K562 (cell line): ENCODE measurements around the gene APC2. TPM values are rescaled to one million over a fixed set of nuclear protein-coding genes. Genes with fewer than 3 reads are reported as not detected.

Experiments
- ATAC-seq: fragments of 200-7000 bp; cut with Tn5 transposase; 3 replicates; pipeline ENCODE4 v1.9.1; 2020; ENCODE audit warnings: moderate library complexity
- BruUV-seq: library from RNA; stranded (reverse); fragments of 400-500 nt; replicated peaks from 2 replicates; lab custom pipeline; 2021; lab: Mats Ljungman, UMichigan
- CTCF ChIA-PET: fragments of 300-600 bp; formaldehyde crosslinking; extraction: SDS; loops from one replicate; lab custom pipeline; 2021; ENCODE audit warnings: low intra/inter-chr PET ratio; lab: Yijun Ruan, JAX
- POLR2A ChIA-PET: fragments of 300-600, 350-650 bp; sonication (Branson Sonifier 250); formaldehyde crosslinking; extraction: SDS; loops from one replicate; lab custom pipeline; 2021; ENCODE audit warnings: antibody characterized with exemption, inconsistent platforms; lab: Yijun Ruan, JAX
- DNase-seq, 4 experiments: peaks; one replicate each; pipeline versions ENCODE4 v3.0.0 to v3.0.0-alpha.2; 2011 to 2018; ENCODE audit warnings: low spot score in 3 of 4, mixed read lengths in 3 of 4; ENCODE audit errors: extremely low read depth in 1 of 4
- FAIRE-seq: peaks from 2 replicates; lab custom pipeline; 2011; peaks lifted over from hg19 to GRCh38; lab: Jason Lieb, UNC
- H2AFZ ChIP-seq: 2 replicates; pipeline ENCODE4 v1.6.0; 2011; ENCODE audit warnings: low read depth, low read length, control low read depth, inconsistent platforms
- H3K27ac ChIP-seq: fragments of 200-600 bp; 3 replicates; pipeline ENCODE4 v1.8.0; 2011; ENCODE audit warnings: low read depth, mild to moderate bottlenecking, control low read depth, inconsistent platforms, low read length, moderate library complexity, mixed read lengths; ENCODE audit errors: extremely low read depth
- H3K27me3 ChIP-seq, 2 experiments: fragments of 300-600 bp in 1 of 2; 2 replicates in 1 of 2; 3 replicates in 1 of 2; pipeline versions ENCODE4 v1.6.0 to v1.8.0; 2011; ENCODE audit warnings: inconsistent platforms in 2 of 2, low read length in 2 of 2, mild to moderate bottlenecking in 1 of 2, mixed read lengths in 1 of 2, moderate library complexity in 1 of 2; ENCODE audit not compliant: control insufficient read depth in 2 of 2, insufficient read depth in 2 of 2
- H3K36me3 ChIP-seq: fragments of 300-600 bp; 3 replicates; pipeline ENCODE4 v1.8.0; 2011; ENCODE audit warnings: mild to moderate bottlenecking, low read length, inconsistent platforms; ENCODE audit not compliant: control insufficient read depth, insufficient read depth
- H3K4me1 ChIP-seq, 2 experiments: fragments of 200-600 bp in 1 of 2; replicated peaks in 1 of 2; 2 replicates in 1 of 2; 3 replicates in 1 of 2; pipeline versions ENCODE4 v1.5.1 to v1.8.0; 2011; ENCODE audit warnings: inconsistent platforms in 2 of 2, low read length in 2 of 2, mild to moderate bottlenecking in 1 of 2, mixed read lengths in 1 of 2, moderate library complexity in 1 of 2; ENCODE audit not compliant: control insufficient read depth in 2 of 2, insufficient read depth in 2 of 2
- H3K4me2 ChIP-seq: 2 replicates; pipeline ENCODE4 v1.6.1; 2011; ENCODE audit warnings: low read length, control low read depth, inconsistent platforms, mixed read lengths; ENCODE audit not compliant: insufficient read depth
- H3K4me3 ChIP-seq: fragments of 200-600 bp; sonication (generic), shearing (Covaris generic); 2 replicates; pipeline ENCODE4 v1.5.1; 2016; ENCODE audit warnings: control low read depth, inconsistent platforms
- H3K79me2 ChIP-seq: fragments of 200-600 bp; 3 replicates; pipeline ENCODE4 v1.8.0; 2011; ENCODE audit warnings: low read length, inconsistent platforms; ENCODE audit not compliant: control insufficient read depth, insufficient read depth
- H3K9ac ChIP-seq, 2 experiments: 2 replicates each; pipeline versions ENCODE4 v1.6.0 to v1.6.1; 2011; ENCODE audit warnings: low read depth in 2 of 2, low read length in 2 of 2, control low read depth in 1 of 2, inconsistent platforms in 1 of 2, mild to moderate bottlenecking in 1 of 2, mixed read lengths in 1 of 2; ENCODE audit not compliant: insufficient read depth in 1 of 2
- H3K9me1 ChIP-seq: one replicate; pipeline ENCODE4 v1.6.0; 2011; ENCODE audit warnings: inconsistent platforms, mild to moderate bottlenecking, low read length, moderate library complexity; ENCODE audit not compliant: control insufficient read depth, insufficient read depth
- H3K9me3 ChIP-seq: replicated peaks from 2 replicates; pipeline ENCODE4 v1.5.1; 2011; ENCODE audit warnings: low read depth, low read length, inconsistent platforms; ENCODE audit not compliant: control insufficient read depth, insufficient read depth
- H4K20me1 ChIP-seq: replicated peaks from 2 replicates; pipeline ENCODE4 v1.6.1; 2011; ENCODE audit warnings: low read length, inconsistent platforms, mixed read lengths; ENCODE audit not compliant: control insufficient read depth, insufficient read depth
- BHLHE40 ChIP-seq: IDR thresholded peaks from 2 replicates; pipeline ENCODE4 v1.6.1; 2011; ENCODE audit warnings: low read length, improper control_type of control experiment
- HEY1 ChIP-seq: fragments of 250-450 bp; sonication (Bioruptor Pico); IDR thresholded peaks from 2 replicates; pipeline ENCODE4 v1.5.0; 2020; ENCODE audit warnings: mild to moderate bottlenecking, moderate library complexity, borderline replicate concordance
- L3MBTL2 ChIP-seq: fragments of 450-650 bp; IDR thresholded peaks from 2 replicates; pipeline ENCODE4 v1.6.1; 2016; ENCODE audit warnings: mild to moderate bottlenecking, moderate library complexity
- MITF ChIP-seq: IDR thresholded peaks from 2 replicates; pipeline ENCODE4 v1.6.1; 2014; ENCODE audit warnings: antibody characterized with exemption
- ZBTB5 ChIP-seq: fragments of 450-650 bp; IDR thresholded peaks from 2 replicates; pipeline ENCODE4 v1.6.1; 2017; ENCODE audit warnings: antibody characterized with exemption
- ZNF436 ChIP-seq: fragments of 250-450, 450-650 bp; sonication (Bioruptor Pico); formaldehyde crosslinking; IDR thresholded peaks from 2 replicates; pipeline ENCODE4 v1.7.0; 2020; ENCODE audit warnings: mild to moderate bottlenecking
- WGBS: fragments of 100-300 bp; shearing (Covaris generic); methylation state at CpG from one replicate; pipeline ENCODE4 v1.1.6; 2016; ENCODE audit warnings: low coverage, mixed read lengths; ENCODE audit not compliant: insufficient coverage; ENCODE audit errors: missing lambda C conversion rate; 5-methylcytosine and 5-hydroxymethylcytosine counted together
- in situ Hi-C: fragments of 300-500 bp; cut with MboI; formaldehyde crosslinking; loops from 4 replicates; pipeline ENCODE4 v1.15.0; 2018; ENCODE audit warnings: inconsistent platforms, mixed read lengths
- intact Hi-C: fragments of 100-400 bp; cut with micrococcal nuclease; formaldehyde crosslinking; loops from 2 replicates; pipeline ENCODE4 v1.14.2; 2022
- polyA plus RNA-seq, 8 experiments: library from polyadenylated mRNA; depleted of rRNA in 4 of 8; stranded (reverse) in 5 of 8; unstranded in 3 of 8; fragments of >200 nt; fragmentation: Nextera tagmentation in 2 of 8; fragmentation: Illumina TruSeq in 1 of 8; extraction: Ambion mirVana in 2 of 8; extraction: Trizol in 1 of 8; gene quantifications; 2 replicates each; pipeline versions ENCODE4 v1.2.1 to v1.2.3, GENCODE V29; 2011 to 2014; ENCODE audit warnings: inconsistent platforms in 1 of 8, missing spikeins in 1 of 8
- total RNA-seq, 7 experiments: library from RNA; depleted of rRNA in 6 of 7; stranded (reverse); fragments of >200 nt in 6 of 7; fragmentation: Illumina TruSeq in 2 of 7; extraction: Trizol in 2 of 7; gene quantifications; 2 replicates each; pipeline versions ENCODE4 v1.2.1 to v1.2.3, GENCODE V29; 2011 to 2021; ENCODE audit warnings: low replicate concordance in 1 of 7

The APC2 gene
- total and polyA plus RNA-seq, 9 of the 15 experiments (the other 6 are each of a cell fraction or from before 2014, with no cell fraction given), result 0.01 to 0.40 (median 0.05) TPM; not detected in 3

- no peak for TF ChIP-seq HEY1 (CRISPR knock-in tag)
Observed at GRCh38 chr19:1434577-1435060, 15.3 kb upstream of the APC2 start (continued).

- WGBS, result 60% methylated on average over 21 of the region's 21 CpGs
- intact Hi-C loops, result no loop called here
- H3K4me3 ChIP-seq, result no peak overlapping the region
- peak overlapping the region; percentile 71 for H3K27ac ChIP-seq
- no peaks in the 10 kb centered on the region for H3K9me3 ChIP-seq
- H2AFZ ChIP-seq, result no peak overlapping the region
- peaks cover 18 to 79% of the 10 kb centered on the region in 2 experiments; a peak in 4 of 5 replicates for H3K4me1 ChIP-seq
- no peak overlapping the region for H3K4me2 ChIP-seq
- no TSS peak for BruUV-seq
- in situ Hi-C loops, result no loop called here
- peaks cover 3% of the 10 kb centered on the region for H3K9me1 ChIP-seq
- peaks cover 35% of the 10 kb centered on the region for H4K20me1 ChIP-seq
- peak overlapping the region in 1 of 2 experiments; percentile 86; a peak in 2 of 4 replicates for H3K9ac ChIP-seq
- ATAC-seq (no peak), FAIRE-seq (no peak), DNase-seq (peak in 1 of 4 experiments; percentile 55)
- CTCF ChIA-PET, result no interaction called here
- H3K27me3 ChIP-seq, result no peaks in the 10 kb centered on the region
- H3K36me3 ChIP-seq, result peaks cover 62% of the 10 kb centered on the region; the same call in 2 of the 3 replicates
- H3K79me2 ChIP-seq, result peaks cover 32% of the 10 kb centered on the region
- POLR2A ChIA-PET, result interaction anchor here (0.8 to 7.0 kb wide), 3 partner anchors 8 to 343 kb away, joined by 3 to 52 read pairs (median 6); no protein-coding TSS in a partner anchor
- no peak for TF ChIP-seq ZNF436
- peak; percentile 74 for TF ChIP-seq BHLHE40
- TF ChIP-seq ZBTB5, result 0 out of 2 replicates have a peak, but pooled peaks have one; percentile 39
- TF ChIP-seq MITF, result 0 out of 2 replicates have a peak, but pooled peaks have one; percentile 39
- peak; percentile 52; the same call in 1 of the 2 replicates for TF ChIP-seq L3MBTL2
Observed at GRCh38 chr19:1435378-1435989, 14.4 kb upstream of the APC2 start.
